K562 (cell line): ENCODE data around the gene ORC1. TPM values are rescaled to one million over a fixed set of nuclear protein-coding genes. Genes with fewer than 3 reads are reported as not detected.

Experiments
- GABPB1 ChIP-seq: sonication (generic); formaldehyde crosslinking; IDR thresholded peaks from 2 replicates; pipeline ENCODE4 v1.8.0; 2022; ENCODE audit warnings: mild to moderate bottlenecking, missing genetic modification reagents
- MGA ChIP-seq: fragments of 450-650 bp; IDR thresholded peaks from 2 replicates; pipeline ENCODE4 v1.6.1; 2016; ENCODE audit warnings: mild to moderate bottlenecking, moderate library complexity
- NFXL1 ChIP-seq: fragments of 450-650 bp; formaldehyde crosslinking; IDR thresholded peaks from 2 replicates; pipeline ENCODE4 v1.4.0; 2021; ENCODE audit warnings: mild to moderate bottlenecking
- NR1H2 ChIP-seq: sonication (generic); formaldehyde crosslinking; IDR thresholded peaks from 2 replicates; pipeline ENCODE4 v1.4.0; 2020; ENCODE audit warnings: mild to moderate bottlenecking, missing genetic modification reagents
- PBX2 ChIP-seq, 2 experiments: IDR thresholded peaks in 1 of 2; conservative IDR thresholded peaks in 1 of 2; 2 replicates each; pipeline ENCODE4 v1.6.1; 2016; ENCODE audit warnings: low read depth in 2 of 2, mild to moderate bottlenecking in 1 of 2, missing compliant biosample characterization in 1 of 2, missing genetic modification characterization in 1 of 2, moderate library complexity in 1 of 2
- RNF219 ChIP-seq: fragments of 250-450 bp; sonication (Bioruptor Pico); IDR thresholded peaks from 2 replicates; pipeline ENCODE4 v1.5.0; 2022; ENCODE audit warnings: mild to moderate bottlenecking
- SREBF2 ChIP-seq: sonication (generic); formaldehyde crosslinking; IDR thresholded peaks from 2 replicates; pipeline ENCODE4 v1.4.0; 2020; ENCODE audit warnings: mild to moderate bottlenecking, missing genetic modification reagents
- STAT5A ChIP-seq: IDR thresholded peaks from 2 replicates; pipeline ENCODE4 v1.6.1; 2012; ENCODE audit warnings: low read length, inconsistent platforms, borderline replicate concordance
- TOE1 ChIP-seq, 2 experiments: fragments of 450-650 bp in 1 of 2; sonication (generic) in 1 of 2; formaldehyde crosslinking in 1 of 2; IDR thresholded peaks; 2 replicates each; pipeline versions ENCODE4 v1.7.1 to v1.8.0; 2016 to 2022; ENCODE audit warnings: borderline replicate concordance in 2 of 2, mild to moderate bottlenecking in 2 of 2, antibody characterized with exemption in 1 of 2, inconsistent platforms in 1 of 2, low read depth in 1 of 2, missing genetic modification reagents in 1 of 2, moderate library complexity in 1 of 2
- ZNF197 ChIP-seq: fragments of 200-800 bp; sonication (Bioruptor generic); IDR thresholded peaks from 2 replicates; pipeline ENCODE4 v1.6.1; 2016; ENCODE audit warnings: low read depth, missing genetic modification characterization, missing compliant biosample characterization
- polyA plus RNA-seq, 8 experiments: library from polyadenylated mRNA; depleted of rRNA in 4 of 8; stranded (reverse) in 5 of 8; unstranded in 3 of 8; fragments of >200 nt; fragmentation: Nextera tagmentation in 2 of 8; fragmentation: Illumina TruSeq in 1 of 8; extraction: Ambion mirVana in 2 of 8; extraction: Trizol in 1 of 8; gene quantifications; 2 replicates each; pipeline versions ENCODE4 v1.2.1 to v1.2.3, GENCODE V29; 2011 to 2014; ENCODE audit warnings: inconsistent platforms in 1 of 8, missing spikeins in 1 of 8
- total RNA-seq, 7 experiments: library from RNA; depleted of rRNA in 6 of 7; stranded (reverse); fragments of >200 nt in 6 of 7; fragmentation: Illumina TruSeq in 2 of 7; extraction: Trizol in 2 of 7; gene quantifications; 2 replicates each; pipeline versions ENCODE4 v1.2.1 to v1.2.3, GENCODE V29; 2011 to 2021; ENCODE audit warnings: low replicate concordance in 1 of 7

ORC1 gene
- total and polyA plus RNA-seq, 9 of the 15 experiments (the other 6 are each of a cell fraction or from before 2014, with no cell fraction given), result 26.4 to 91.6 (median 69.7) TPM

- TF ChIP-seq MGA, result no peak
- TF ChIP-seq GABPB1 (CRISPR knock-in tag), result no peak
- 0 out of 2 replicates have a peak, but pooled peaks have one; percentile 14 for TF ChIP-seq SREBF2
- TF ChIP-seq ZNF197 (CRISPR knock-in tag), result no peak
- TF ChIP-seq STAT5A, result no peak
- TF ChIP-seq NFXL1 (CRISPR knock-in tag), result no peak
- TF ChIP-seq RNF219 (CRISPR knock-in tag), result no peak
- no peak for TF ChIP-seq TOE1 (IDR thresholded peaks at IDR 0.05; ENCODE audit: borderline replicate concordance)
- TF ChIP-seq TOE1 (CRISPR knock-in tag; IDR thresholded peaks at IDR 0.05; ENCODE audit: borderline replicate concordance, low read depth), result peak; percentile 86; the same call in 1 of the 2 replicates
- TF ChIP-seq PBX2 (CRISPR knock-in tag; IDR thresholded peaks at IDR 0.05; ENCODE audit: low read depth), result 0 out of 2 replicates have a peak, but pooled peaks have one; percentile 27
- TF ChIP-seq PBX2 (tag; conservative IDR thresholded peaks at IDR 0.05; ENCODE audit: low read depth), result peak; percentile 81
- TF ChIP-seq NR1H2 (CRISPR knock-in tag), result peak; percentile 32; the same call in 1 of the 2 replicates
These were observed 582 bp downstream of the ORC1 start (continued) for GRCh38 chr1:52403566-52404115.
